ENCODE data around the gene DDN.

GRCh38 chr12:48967991-48968390 lies 31.2 kb downstream of the DDN start:
- TF ChIP-seq MAX (IDR thresholded peaks at IDR 0.05; ENCODE audit: insufficient read depth, insufficient read length) (no peak), JUN (IDR thresholded peaks at IDR 0.05; ENCODE audit: borderline replicate concordance, insufficient read depth, insufficient read length, low read depth) (no peak), EZH2 (IDR thresholded peaks at IDR 0.05; ENCODE audit: borderline replicate concordance, low read depth, low read length, severe bottlenecking) (no peak)
- TF ChIP-seq, protein P1, sequence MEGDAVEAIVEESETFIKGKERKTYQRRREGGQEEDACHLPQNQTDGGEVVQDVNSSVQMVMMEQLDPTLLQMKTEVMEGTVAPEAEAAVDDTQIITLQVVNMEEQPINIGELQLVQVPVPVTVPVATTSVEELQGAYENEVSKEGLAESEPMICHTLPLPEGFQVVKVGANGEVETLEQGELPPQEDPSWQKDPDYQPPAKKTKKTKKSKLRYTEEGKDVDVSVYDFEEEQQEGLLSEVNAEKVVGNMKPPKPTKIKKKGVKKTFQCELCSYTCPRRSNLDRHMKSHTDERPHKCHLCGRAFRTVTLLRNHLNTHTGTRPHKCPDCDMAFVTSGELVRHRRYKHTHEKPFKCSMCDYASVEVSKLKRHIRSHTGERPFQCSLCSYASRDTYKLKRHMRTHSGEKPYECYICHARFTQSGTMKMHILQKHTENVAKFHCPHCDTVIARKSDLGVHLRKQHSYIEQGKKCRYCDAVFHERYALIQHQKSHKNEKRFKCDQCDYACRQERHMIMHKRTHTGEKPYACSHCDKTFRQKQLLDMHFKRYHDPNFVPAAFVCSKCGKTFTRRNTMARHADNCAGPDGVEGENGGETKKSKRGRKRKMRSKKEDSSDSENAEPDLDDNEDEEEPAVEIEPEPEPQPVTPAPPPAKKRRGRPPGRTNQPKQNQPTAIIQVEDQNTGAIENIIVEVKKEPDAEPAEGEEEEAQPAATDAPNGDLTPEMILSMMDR (IDR thresholded peaks at IDR 0.05; ENCODE audit: extremely low read depth in 1 of 2, insufficient read depth in 1 of 2, low read depth in 1 of 2, low read length in 2 of 2): no peak

Data from endothelial cell of umbilical vein (primary cell).